ENCODE data around the gene CARHSP1. TPM values are rescaled to one million over a fixed set of nuclear protein-coding genes. Genes with fewer than 3 reads are reported as not detected.
"Not testable (repeated sequence)": the region's sequence is repeated elsewhere in the genome, so short reads cannot be mapped to it uniquely, and the experiment has no call there.

The CARHSP1 gene
- total RNA-seq (2014; rRNA removed; shearing (Covaris generic)): 44.7 and 47.1 TPM in 2 replicates
- polyA plus RNA-seq (2015; cell fraction: cytosol; rRNA removed): 64.4 and 73.1 TPM in 2 replicates
- polyA plus RNA-seq (2015; cell fraction: nucleus; rRNA removed): 23.3 and 26.8 TPM in 2 replicates

DNA sequence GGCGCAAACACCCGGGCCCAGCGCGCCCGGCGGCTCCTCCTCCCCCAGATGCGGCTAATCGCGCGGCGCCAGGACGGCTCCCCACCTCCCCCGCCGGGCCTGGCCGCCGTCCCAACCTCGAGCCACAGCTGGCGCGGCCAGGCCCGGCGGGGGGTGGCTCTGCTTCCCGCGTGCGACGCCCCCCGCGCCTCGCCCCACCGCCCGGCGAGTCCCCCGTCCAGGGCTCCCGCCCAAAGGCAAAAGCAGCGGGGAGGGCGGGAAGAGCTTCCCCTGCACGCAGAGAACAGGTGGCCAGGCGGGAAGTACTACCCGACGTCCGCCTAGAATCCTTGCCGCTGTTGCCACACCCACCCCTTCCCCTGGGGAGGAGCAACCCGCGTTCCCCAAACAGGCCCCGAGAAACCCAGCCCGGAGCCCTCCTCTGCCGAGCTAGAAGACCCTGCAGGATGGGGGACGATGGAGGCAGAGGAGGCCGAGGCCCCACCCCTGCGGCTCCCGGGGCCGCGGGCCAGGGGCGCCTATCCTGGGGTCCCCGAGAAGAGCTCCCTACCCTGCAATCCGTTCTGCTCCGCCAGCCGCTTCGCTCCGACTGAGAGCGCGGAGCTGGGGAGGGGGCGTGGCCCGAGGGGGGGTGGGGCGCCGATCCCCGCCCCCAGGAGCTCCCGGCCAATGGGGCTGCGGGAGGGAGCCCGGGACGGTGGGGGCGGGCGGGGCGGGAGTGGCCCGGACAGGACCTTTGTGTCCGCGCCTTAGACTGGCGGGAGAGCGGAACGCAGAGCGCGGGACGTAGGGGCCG, at the start of gene CARHSP1:
CARHSP1 (minus strand) TSS at position 591 of the 796 bp plus-strand sequence. CDS start 9,678 bp downstream, outside the sequence.
- DNase-seq (ENCODE audit: low read depth, low spot score): peak; percentile 87
- in situ Hi-C loops (cut with HindIII; ENCODE audit: low pct_unique_long_range_greater_than_20kb, low sequenced_read_pairs): no loop called here

DNA sequence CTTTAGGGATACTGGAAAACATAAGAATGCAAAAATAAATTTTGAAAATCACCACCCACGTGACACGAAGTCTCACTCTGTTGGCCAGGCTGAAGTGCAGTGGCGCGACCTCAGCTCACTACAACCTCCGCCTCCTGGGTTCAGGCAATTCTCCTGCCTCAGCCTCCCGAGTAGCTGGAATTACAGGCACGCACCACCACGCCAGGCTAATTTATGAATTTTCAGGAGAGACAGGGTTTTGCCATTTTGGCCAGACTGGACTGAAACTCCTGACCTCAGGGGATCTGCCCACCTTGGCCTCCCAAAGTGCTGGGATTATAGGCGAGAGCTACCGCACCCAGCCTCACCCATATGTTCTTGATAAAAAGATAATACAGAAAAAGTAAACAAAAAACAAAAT, 48.5 kb upstream of the CARHSP1 start:
- DNase-seq (ENCODE audit: low read depth, low spot score); in situ Hi-C loops (cut with HindIII; ENCODE audit: low pct_unique_long_range_greater_than_20kb, low sequenced_read_pairs): not testable (repeated sequence)

DNA sequence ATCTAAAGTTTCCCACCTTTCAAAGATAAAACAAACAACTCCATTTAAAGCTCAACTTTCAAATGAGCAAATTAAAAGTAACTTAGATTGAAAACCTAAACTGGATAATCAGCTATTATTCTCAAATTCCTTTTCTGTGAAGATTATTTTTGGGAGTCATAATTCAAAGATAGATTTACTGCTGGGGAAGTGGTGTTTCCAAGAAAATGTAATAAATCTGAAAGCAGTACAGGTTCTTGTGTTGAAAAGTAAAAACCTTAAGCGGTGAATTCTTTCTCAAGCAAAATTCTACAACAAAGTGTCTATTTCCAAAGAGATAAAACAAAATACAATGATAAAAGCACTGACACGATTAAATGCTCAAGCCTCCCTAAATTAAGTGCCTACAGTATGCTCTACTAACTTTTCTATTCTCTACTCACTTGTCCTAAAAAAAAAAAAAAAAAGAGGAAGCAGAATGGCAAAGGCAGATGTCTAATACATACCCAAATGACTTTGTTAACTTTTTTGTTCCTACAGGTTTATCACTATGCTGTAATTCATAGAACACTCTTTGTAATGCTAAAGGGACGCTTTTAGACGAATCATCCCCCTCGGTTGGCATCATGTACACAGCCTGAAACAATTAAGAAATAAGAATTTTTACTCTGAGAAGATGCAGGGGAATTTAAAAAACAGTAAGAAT, 47.9 kb upstream of the CARHSP1 start:
- DNase-seq (ENCODE audit: low read depth, low spot score): no peak
- in situ Hi-C loops (cut with HindIII; ENCODE audit: low pct_unique_long_range_greater_than_20kb, low sequenced_read_pairs): no loop called here

DNA sequence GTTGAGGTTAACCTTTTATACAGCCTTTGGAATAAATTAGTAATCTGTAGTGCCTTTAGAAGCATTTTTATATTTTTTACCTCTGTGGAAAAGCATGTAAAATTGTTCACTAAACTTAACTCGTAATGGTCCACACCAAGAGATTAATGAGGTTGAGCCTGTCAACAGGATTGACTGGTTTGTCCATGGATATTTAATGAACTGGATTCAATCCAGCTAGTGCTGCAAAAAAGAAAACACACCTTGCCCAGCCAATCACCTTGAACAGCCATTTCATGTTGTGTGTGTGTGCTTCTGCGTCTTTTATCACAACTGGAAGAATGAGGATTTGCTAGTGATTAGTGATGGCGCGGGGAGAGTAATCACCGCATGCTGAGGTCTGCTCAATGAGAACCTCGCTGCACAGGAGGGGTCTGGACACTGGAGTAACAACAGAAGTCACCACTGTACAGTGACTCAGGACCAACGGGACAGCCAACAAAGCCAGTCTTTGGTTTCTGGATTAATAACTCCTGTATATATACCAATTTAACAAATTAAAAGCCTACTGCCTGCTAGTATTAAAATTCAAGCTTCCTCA, 47.0 kb upstream of the CARHSP1 start:
- in situ Hi-C loops (cut with HindIII; ENCODE audit: low pct_unique_long_range_greater_than_20kb, low sequenced_read_pairs): no loop called here
- DNase-seq (ENCODE audit: low read depth, low spot score): no peak

DNA sequence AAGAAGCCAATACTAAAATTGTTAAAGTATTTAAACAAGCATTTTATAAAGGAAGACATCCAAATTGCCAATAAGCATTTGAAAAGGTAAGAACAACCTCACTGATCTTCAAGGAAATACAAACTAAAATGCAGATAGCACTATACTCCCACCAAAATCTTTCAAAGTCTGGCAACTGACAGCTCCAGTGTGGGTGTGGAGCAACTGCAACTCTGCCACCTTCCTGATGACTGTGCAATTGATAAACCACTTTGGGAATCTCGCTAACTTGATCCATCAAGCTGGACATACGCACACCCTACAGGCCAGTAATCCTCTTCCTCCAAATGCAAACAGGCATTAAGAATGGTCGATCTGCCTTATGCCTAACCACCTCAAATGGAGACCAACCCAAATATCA, 45.3 kb upstream of the CARHSP1 start:
- no peak for DNase-seq (ENCODE audit: low read depth, low spot score)
- in situ Hi-C loops (cut with HindIII; ENCODE audit: low pct_unique_long_range_greater_than_20kb, low sequenced_read_pairs): no loop called here

DNA sequence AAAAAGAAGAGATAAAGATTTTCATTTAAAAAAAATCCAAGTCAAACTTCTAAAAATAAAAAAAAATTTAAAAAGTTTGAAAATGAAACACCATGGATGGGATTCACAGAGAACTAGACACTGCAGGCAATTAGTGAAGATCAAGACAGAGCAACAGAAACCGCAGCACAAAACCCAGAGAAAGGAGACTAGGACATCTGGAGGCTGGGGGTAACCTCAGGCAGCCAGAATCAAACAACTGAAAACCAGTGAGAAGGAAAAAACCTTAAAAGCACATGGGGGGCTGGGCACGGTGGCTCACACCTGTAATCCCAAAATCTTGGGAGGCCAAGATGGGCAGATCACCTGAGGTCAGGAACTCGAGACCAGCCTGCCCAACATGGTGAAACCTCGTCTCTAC, 44.0 kb upstream of the CARHSP1 start:
- in situ Hi-C loops (cut with HindIII; ENCODE audit: low pct_unique_long_range_greater_than_20kb, low sequenced_read_pairs): no loop called here

DNA sequence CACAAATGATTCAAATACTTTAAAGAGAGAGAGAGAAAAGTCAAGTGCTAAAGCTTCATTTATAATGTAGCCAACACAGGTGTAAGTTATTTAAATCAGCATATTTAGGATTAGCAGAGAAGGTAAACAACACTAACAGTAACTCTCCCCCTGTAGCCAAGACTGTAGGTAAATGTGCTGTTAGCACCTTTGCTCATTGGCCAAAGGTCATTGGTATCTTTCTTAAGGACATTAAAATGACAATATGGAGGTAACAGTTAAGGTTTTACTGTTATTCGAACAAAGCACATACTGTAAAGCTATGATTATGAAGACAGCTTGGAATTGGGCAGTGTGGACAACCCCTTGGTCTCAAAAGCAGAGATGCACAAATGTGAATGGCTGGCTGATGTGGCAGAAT, 42.0 kb upstream of the CARHSP1 start:
- DNase-seq (ENCODE audit: low read depth, low spot score): no peak
- in situ Hi-C loops (cut with HindIII; ENCODE audit: low pct_unique_long_range_greater_than_20kb, low sequenced_read_pairs): no loop called here

More for the DNA sequence above, 44.0 kb upstream of the CARHSP1 start:
- no peak for DNase-seq (ENCODE audit: low read depth, low spot score)

DNA sequence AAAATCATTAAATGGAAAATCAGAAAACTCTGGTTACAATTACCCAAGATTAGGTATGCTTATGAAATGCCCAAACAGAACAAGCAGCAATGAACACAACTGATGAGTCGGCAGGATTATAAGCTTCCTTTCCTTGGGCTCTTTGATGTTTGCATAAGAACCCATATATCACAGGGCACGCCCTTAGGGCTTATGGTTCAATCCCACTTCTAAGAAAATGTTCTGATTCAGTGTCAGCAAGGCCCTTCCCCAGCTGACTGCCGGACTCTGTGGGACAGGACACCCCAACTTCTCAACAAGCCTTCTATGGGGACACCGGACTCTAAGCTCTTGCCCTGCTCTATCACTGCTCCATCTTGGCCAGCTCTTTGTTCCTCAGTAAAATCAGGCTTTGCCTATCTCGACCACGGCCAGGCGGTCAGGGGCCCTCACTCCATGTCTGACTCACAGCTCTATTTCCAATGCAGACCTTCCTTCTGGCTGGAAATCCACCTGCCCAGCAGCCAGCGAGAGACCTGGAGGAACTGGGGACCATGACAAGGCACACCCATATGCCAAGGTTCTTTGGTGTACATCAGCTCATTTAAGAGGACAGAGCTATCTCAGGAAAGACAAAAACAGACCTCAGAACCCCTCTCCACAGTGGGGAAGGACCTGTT, 40.1 kb upstream of the CARHSP1 start:
- no peak for DNase-seq (ENCODE audit: low read depth, low spot score)
- in situ Hi-C loops (cut with HindIII; ENCODE audit: low pct_unique_long_range_greater_than_20kb, low sequenced_read_pairs): no loop called here

DNA sequence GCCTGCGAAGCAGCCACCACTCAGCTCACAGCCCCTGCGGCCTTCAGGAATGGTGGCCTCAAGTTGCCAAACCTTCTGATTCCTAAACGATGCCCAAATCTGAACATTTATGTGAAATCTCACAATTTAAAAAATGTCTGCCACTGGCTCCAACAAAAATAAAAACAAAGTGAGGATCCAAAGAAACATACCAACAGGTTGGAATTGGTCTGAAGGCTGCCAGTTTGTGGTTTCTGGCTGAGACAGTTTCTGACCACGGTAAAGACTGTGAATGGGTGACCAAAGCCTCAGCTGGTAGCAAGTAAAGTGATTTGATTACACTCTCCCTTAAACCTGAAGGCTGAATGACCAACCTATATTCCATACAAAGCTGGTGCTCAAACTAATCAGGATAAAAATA, 38.3 kb upstream of the CARHSP1 start:
- no peak for DNase-seq (ENCODE audit: low read depth, low spot score)
- in situ Hi-C loops (cut with HindIII; ENCODE audit: low pct_unique_long_range_greater_than_20kb, low sequenced_read_pairs): no loop called here

DNA sequence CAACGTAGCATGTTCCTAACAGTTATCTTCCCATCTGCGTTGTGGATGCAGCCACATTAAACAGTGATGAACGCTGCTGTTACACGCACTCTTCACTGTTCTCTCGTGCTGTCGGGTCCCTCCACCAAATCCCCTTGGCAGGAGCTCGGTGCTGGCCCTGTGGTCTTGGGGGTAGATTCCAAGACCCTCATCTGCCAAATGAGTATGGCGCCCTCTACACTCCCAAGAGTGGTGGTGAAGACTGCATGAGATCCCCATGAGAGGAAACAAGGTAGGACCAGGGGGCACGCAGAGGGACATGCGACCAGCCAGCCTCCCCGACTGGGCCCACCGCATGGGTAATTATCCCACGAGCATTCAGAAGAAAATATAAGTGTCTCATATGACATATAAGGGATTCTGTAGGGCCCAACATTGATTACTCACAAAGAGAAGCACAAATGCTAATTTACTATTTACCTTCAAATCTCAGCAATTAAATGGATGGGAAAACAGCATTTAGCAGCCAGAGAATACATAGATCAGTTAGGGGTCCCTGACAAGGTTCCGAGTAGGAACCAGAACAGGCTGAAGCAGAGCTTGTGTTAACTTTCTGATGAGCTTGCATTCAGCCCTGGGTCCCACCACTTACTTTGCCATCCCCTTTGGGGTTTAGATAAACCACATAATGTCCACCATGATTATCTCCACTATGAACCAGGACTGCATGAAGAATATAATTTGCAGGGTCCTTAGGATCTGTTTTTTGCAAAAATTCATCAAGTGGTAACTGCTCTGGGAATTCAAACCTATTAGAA, 37.2 kb upstream of the CARHSP1 start:
- no peak for DNase-seq (ENCODE audit: low read depth, low spot score)
- in situ Hi-C loops (cut with HindIII; ENCODE audit: low pct_unique_long_range_greater_than_20kb, low sequenced_read_pairs): no loop called here

DNA sequence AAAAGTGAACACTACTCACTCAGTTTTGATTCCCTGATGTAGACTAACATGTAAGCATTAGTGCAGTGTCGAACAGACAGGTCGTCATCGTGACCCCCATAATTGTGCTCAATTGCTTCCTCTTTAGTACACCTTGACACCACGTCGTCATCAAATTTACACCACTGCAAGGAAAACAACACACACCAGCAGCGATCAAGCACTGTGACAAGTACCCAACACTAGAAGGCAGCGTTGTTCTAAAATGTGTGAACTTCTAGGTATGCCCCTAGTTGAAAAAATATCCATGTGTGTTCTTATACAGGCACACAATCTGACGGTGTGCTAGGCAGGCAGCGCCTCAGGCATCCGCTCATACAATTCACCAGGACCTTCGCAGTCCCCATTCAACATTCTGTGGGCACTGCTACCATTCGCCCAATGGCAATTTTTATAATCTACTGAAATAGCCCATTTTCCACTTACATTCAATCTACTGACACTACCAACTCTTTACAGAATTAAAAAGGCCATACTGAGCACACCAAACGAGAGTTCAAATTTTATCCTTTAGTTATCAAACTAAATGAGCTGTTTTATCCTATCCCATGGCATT, 36.5 kb upstream of the CARHSP1 start:
- DNase-seq (ENCODE audit: low read depth, low spot score): peak; percentile 53
- in situ Hi-C loops (cut with HindIII; ENCODE audit: low pct_unique_long_range_greater_than_20kb, low sequenced_read_pairs): no loop called here

DNA sequence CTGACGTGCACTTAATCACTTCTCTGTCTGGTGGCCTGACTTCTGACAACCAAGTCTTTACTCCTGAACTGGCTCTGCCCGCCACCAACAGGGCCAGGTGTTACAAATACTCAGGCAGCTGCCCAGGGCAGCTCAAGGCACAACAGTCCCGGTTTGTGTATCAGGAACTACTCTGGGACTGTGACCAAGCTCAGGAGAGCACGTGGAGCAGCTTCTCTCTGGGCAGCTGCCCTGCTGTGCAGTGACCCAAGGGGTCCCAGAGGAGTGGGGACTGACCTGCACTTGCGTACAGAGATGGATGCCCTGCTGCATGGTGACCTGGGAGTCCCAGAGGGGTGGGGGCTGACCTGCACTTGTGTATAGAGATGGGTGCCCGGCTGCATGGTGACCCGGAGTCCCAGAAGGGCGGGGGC, 35.2 kb upstream of the CARHSP1 start:
- DNase-seq (ENCODE audit: low read depth, low spot score): no peak
- in situ Hi-C loops (cut with HindIII; ENCODE audit: low pct_unique_long_range_greater_than_20kb, low sequenced_read_pairs): no loop called here

DNA sequence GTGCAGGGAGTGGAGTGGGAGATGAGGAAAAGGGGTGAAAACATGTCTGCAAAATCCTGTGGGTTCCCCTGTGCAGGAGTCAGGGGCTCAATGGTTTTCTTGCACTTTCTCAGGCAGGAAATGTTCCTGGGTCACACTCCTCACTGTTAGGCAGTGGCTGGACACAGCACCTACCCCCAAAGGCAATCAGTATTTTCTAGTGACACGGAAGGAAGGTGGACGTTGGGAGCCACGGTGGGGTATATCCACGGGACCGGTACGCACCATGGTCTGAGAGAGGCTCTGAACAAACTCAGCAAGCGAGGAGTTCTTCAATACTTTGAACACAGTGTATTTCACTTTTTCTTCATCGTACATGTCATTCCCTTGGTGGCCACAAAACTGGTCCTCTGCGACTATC, 34.2 kb upstream of the CARHSP1 start:
- in situ Hi-C loops (cut with HindIII; ENCODE audit: low pct_unique_long_range_greater_than_20kb, low sequenced_read_pairs): no loop called here

DNA sequence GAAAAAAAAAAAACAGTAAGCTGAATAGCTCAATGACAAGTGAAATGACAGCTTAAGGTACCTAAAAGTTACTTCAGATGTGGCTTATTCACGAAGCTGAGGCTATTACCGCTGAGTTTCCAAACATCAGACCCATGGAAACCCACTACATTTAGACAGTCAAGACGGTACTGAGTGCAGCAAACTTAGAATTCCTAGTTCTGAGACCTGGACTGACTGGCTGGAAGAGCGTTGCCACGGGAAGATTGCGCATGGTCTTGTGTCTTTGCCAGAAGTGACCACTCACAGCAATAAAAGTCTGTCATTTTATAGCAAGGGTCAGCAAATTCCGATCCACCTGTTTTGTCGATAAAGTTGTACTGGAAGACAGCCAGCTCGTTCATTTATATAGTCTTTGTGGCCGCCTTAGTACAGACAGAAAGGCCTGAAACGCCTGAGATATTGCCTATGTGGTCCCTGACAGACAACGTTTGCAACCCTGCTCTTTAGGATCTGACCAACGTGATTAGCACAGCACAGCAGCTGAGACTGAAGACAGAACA, 32.6 kb upstream of the CARHSP1 start:
- in situ Hi-C loops (cut with HindIII; ENCODE audit: low pct_unique_long_range_greater_than_20kb, low sequenced_read_pairs): no loop called here
- no peak for DNase-seq (ENCODE audit: low read depth, low spot score)

More for the DNA sequence above, 34.2 kb upstream of the CARHSP1 start:
- DNase-seq (ENCODE audit: low read depth, low spot score): no peak

DNA sequence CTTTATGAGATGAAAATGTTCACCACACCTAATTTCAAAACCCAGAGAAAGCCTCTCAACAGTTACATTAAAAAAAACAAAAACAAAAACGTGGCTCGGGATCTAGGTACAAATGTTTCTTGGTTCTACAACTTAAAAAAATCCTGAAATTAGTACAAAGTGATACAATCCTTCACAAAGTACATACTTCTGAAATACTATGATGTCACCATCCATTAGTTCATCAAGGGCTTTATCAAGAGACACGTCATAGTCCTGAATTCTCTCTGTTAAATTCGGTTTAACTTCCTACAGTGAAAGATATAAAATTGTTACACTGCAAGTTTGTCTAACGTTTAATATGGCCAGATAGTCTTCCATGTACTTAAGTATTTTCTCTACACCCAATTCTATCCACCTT, 31.5 kb upstream of the CARHSP1 start:
- no peak for DNase-seq (ENCODE audit: low read depth, low spot score)
- in situ Hi-C loops (cut with HindIII; ENCODE audit: low pct_unique_long_range_greater_than_20kb, low sequenced_read_pairs): no loop called here

DNA sequence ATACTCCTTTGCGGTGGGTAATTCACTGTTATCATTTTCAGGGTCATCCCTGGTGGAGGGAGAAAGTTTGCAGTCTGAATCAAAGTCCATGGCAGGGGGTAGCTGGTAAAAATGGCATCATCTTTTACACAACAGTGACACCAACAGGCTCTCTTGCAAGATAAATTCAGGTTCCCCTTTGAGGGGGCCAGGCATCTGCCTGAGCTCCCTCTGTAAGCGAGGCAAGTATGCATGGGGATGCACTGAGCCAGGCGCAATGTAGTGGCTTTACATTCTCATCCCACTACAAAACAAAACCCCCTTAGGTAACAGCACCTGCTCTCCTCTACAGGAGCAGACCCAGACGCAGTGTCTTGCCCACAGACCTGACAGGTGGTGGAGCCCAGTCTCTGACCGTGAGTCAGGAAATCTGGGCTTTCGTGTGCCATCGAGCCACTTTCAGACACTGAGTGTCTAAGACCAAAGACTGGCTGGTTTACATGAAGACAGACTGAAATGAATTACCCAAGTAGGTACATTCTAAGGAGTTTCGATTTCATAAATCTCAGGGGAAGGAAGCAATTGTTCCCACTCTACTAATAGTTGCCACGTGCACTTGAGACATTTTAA, 31.0 kb upstream of the CARHSP1 start:
- DNase-seq (ENCODE audit: low read depth, low spot score): no peak
- in situ Hi-C loops (cut with HindIII; ENCODE audit: low pct_unique_long_range_greater_than_20kb, low sequenced_read_pairs): no loop called here
